Measurements from ENCODE around the gene DNAAF5.

- no peak for TF ChIP-seq CTCF (IDR thresholded peaks at IDR 0.05)
- no peak for TF ChIP-seq POLR2A (IDR thresholded peaks at IDR 0.05)
Measured at GRCh38 chr7:767941-768731, 41.6 kb downstream of the DNAAF5 start.
